K562 (cell line): ENCODE results near the gene SHISA7. TPM values are rescaled to one million over a fixed set of nuclear protein-coding genes. Genes with fewer than 3 reads are reported as not detected.

Experiments used
- CBFB ChIP-seq: sonication (generic); formaldehyde crosslinking; IDR thresholded peaks from 2 replicates; pipeline ENCODE4 v1.4.0; 2020; ENCODE audit warnings: mild to moderate bottlenecking, missing genetic modification reagents
- CHCHD3 ChIP-seq: fragments of 250-450 bp; sonication (Bioruptor Pico); IDR thresholded peaks from 2 replicates; pipeline ENCODE4 v2.1.2; 2022; ENCODE audit warnings: mild to moderate bottlenecking
- DPF2 ChIP-seq: fragments of 450-650 bp; IDR thresholded peaks from 2 replicates; pipeline ENCODE4 v1.6.1; 2016
- FOXK1 ChIP-seq: sonication (generic); formaldehyde crosslinking; IDR thresholded peaks from 2 replicates; pipeline ENCODE4 v1.8.0; 2022; ENCODE audit warnings: missing genetic modification reagents, mild to moderate bottlenecking, borderline replicate concordance
- HIVEP1 ChIP-seq: fragments of 250-450 bp; sonication (Bioruptor Pico); IDR thresholded peaks from 2 replicates; pipeline ENCODE4 v1.4.0; 2020; ENCODE audit warnings: mild to moderate bottlenecking
- KAT2B ChIP-seq: IDR thresholded peaks from one replicate; pipeline ENCODE4 v1.6.1; 2012; ENCODE audit warnings: low read depth, mild to moderate bottlenecking, control low read depth, inconsistent platforms, low read length, moderate library complexity
- MTA3 ChIP-seq: fragments of 450-650 bp; formaldehyde crosslinking; IDR thresholded peaks from 2 replicates; pipeline ENCODE4 v1.6.1; 2017; ENCODE audit warnings: mild to moderate bottlenecking, borderline replicate concordance
- NFYB ChIP-seq: IDR thresholded peaks from 2 replicates; pipeline ENCODE4 v1.6.1; 2011; ENCODE audit warnings: mild to moderate bottlenecking, moderate library complexity; ENCODE audit not compliant: insufficient read length; ENCODE audit errors: extremely low read depth
- NR3C1 ChIP-seq: sonication (generic); formaldehyde crosslinking; IDR thresholded peaks from 2 replicates; pipeline ENCODE4 v1.8.1; 2022; ENCODE audit warnings: missing genetic modification reagents
- PCBP1 ChIP-seq: fragments of 200-400 bp; formaldehyde crosslinking; IDR thresholded peaks from 2 replicates; pipeline ENCODE4 v1.6.1; 2018; ENCODE audit warnings: mild to moderate bottlenecking, low read depth, low read length; ENCODE audit not compliant: poor library complexity, severe bottlenecking
- STAT5A ChIP-seq: IDR thresholded peaks from 2 replicates; pipeline ENCODE4 v1.6.1; 2012; ENCODE audit warnings: low read length, inconsistent platforms, borderline replicate concordance
- TAF1 ChIP-seq: IDR thresholded peaks from 2 replicates; pipeline ENCODE4 v1.6.1; 2011; ENCODE audit warnings: mild to moderate bottlenecking, low read length, moderate library complexity; ENCODE audit not compliant: insufficient read depth, control insufficient read depth, severe bottlenecking; ENCODE audit errors: extremely low read depth
- TRIM28 ChIP-seq: fragments of 450-650 bp; IDR thresholded peaks from 2 replicates; pipeline ENCODE4 v1.6.1; 2017
- ZNF12 ChIP-seq: sonication (generic); formaldehyde crosslinking; IDR thresholded peaks from 2 replicates; pipeline ENCODE4 v1.4.0; 2020; ENCODE audit warnings: mild to moderate bottlenecking, missing genetic modification reagents
- ZNF77 ChIP-seq: fragments of 250-450 bp; sonication (Bioruptor Pico); IDR thresholded peaks from 2 replicates; pipeline ENCODE4 v1.5.0; 2020
- ZNF830 ChIP-seq: fragments of 250-450 bp; sonication (Bioruptor Pico); IDR thresholded peaks from 2 replicates; pipeline ENCODE4 v1.5.0; 2021; ENCODE audit warnings: mild to moderate bottlenecking
- polyA plus RNA-seq, 8 experiments: library from polyadenylated mRNA; depleted of rRNA in 4 of 8; stranded (reverse) in 5 of 8; unstranded in 3 of 8; fragments of >200 nt; fragmentation: Nextera tagmentation in 2 of 8; fragmentation: Illumina TruSeq in 1 of 8; extraction: Ambion mirVana in 2 of 8; extraction: Trizol in 1 of 8; gene quantifications; 2 replicates each; pipeline versions ENCODE4 v1.2.1 to v1.2.3, GENCODE V29; 2011 to 2014; ENCODE audit warnings: inconsistent platforms in 1 of 8, missing spikeins in 1 of 8
- total RNA-seq, 7 experiments: library from RNA; depleted of rRNA in 6 of 7; stranded (reverse); fragments of >200 nt in 6 of 7; fragmentation: Illumina TruSeq in 2 of 7; extraction: Trizol in 2 of 7; gene quantifications; 2 replicates each; pipeline versions ENCODE4 v1.2.1 to v1.2.3, GENCODE V29; 2011 to 2021; ENCODE audit warnings: low replicate concordance in 1 of 7
- TF ChIP-seq, protein P1 (sequence below): sonication (generic); formaldehyde crosslinking; IDR thresholded peaks from 2 replicates; pipeline ENCODE4 v1.8.0; 2022; ENCODE audit warnings: mild to moderate bottlenecking, missing genetic modification reagents
- TF ChIP-seq, protein P2 (sequence below): sonication (generic); formaldehyde crosslinking; IDR thresholded peaks from 2 replicates; pipeline ENCODE4 v1.5.0; 2020; ENCODE audit warnings: missing genetic modification reagents

SHISA7 gene
- total and polyA plus RNA-seq, 9 of the 15 experiments (the other 6 are each of a cell fraction or from before 2014, with no cell fraction given), result 0.01 to 0.40 (median 0.07) TPM

DNA sequence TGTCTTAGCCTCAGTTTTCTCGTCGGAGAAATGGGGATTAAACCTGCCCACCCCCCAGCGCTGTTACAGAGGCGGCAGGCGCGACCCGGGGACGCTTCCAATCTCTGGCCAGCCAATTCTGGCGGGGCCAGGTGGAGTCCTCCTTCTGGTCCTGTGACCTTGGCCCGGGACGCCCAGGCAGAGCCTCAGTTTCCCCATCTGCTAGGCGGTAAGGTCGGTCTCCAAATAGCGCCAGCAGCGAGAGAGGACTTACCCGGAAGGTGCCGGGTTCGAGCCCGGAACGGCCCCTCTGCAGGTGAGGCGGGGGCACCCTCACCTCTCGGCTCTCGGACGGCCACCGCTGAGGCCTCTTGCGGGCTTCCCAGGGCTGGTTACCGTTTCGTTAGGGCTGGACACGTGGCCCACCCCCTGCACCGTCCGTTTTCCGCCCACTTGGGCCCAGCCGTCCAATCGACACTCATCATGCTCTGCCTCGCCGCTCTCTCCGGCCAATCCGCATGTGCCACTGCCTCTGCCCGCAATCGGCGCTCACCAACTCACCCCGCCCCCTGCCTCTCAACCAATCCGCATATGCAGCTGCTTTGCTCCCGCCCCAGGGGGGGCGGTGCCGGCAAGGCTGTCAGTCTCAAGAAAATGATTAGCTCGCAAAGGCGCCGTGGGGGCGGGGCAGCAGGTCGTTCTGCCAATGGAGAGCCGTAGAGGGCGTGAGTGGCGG lies 18.3 kb upstream of the SHISA7 start, which contains the start of gene ISOC2 (continued):
- TF ChIP-seq, protein P1, sequence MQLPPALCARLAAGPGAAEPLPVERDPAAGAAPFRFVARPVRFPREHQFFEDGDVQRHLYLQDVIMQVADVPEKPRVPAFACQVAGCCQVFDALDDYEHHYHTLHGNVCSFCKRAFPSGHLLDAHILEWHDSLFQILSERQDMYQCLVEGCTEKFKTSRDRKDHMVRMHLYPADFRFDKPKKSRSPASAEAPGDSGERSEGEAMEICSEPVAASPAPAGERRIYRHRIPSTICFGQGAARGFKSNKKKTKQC (CRISPR knock-in tag), result peak; percentile 90
- peak; percentile 74; the same call in 1 of the 2 replicates for TF ChIP-seq FOXK1 (CRISPR knock-in tag)
- TF ChIP-seq NR3C1 (CRISPR knock-in tag), result no peak
- TF ChIP-seq TAF1, result peak; percentile 51
- TF ChIP-seq ZNF12 (CRISPR knock-in tag), result 0 out of 2 replicates have a peak, but pooled peaks have one; percentile 17
- peak; percentile 79; the same call in 1 of the 2 replicates for TF ChIP-seq MTA3
- peak; percentile 76 for TF ChIP-seq NFYB
- TF ChIP-seq KAT2B, result no peak
- no peak for TF ChIP-seq ZNF77
- TF ChIP-seq, protein P2, sequence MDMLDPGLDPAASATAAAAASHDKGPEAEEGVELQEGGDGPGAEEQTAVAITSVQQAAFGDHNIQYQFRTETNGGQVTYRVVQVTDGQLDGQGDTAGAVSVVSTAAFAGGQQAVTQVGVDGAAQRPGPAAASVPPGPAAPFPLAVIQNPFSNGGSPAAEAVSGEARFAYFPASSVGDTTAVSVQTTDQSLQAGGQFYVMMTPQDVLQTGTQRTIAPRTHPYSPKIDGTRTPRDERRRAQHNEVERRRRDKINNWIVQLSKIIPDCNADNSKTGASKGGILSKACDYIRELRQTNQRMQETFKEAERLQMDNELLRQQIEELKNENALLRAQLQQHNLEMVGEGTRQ (CRISPR knock-in tag), result peak; percentile 95
- TF ChIP-seq HIVEP1 (CRISPR knock-in tag), result no peak
- TF ChIP-seq ZNF830 (CRISPR knock-in tag), result 0 out of 2 replicates have a peak, but pooled peaks have one; percentile 48
- TF ChIP-seq DPF2, result peak; percentile 37; the same call in 1 of the 2 replicates
- TF ChIP-seq CHCHD3 (CRISPR knock-in tag), result no peak
- TF ChIP-seq PCBP1, result peak; percentile 89
- TF ChIP-seq CBFB (CRISPR knock-in tag), result peak; percentile 72; the same call in 1 of the 2 replicates
- no peak for TF ChIP-seq STAT5A
- TF ChIP-seq TRIM28, result peak; percentile 72; the same call in 1 of the 2 replicates
